K562 (cell line): ENCODE results near the gene DCUN1D3. TPM values are rescaled to one million over a fixed set of nuclear protein-coding genes. Genes with fewer than 3 reads are reported as not detected.

Source experiments
- CEBPZ ChIP-seq: fragments of 150-350 bp; IDR thresholded peaks from 2 replicates; pipeline ENCODE4 v1.6.1; 2014; ENCODE audit warnings: low read depth, mild to moderate bottlenecking, low read length, borderline replicate concordance
- GTF3C2 ChIP-seq: IDR thresholded peaks from 3 replicates; pipeline ENCODE4 v1.6.1; 2011; ENCODE audit warnings: borderline replicate concordance, mild to moderate bottlenecking, moderate library complexity; ENCODE audit not compliant: insufficient read length; ENCODE audit errors: extremely low read depth
- HOXB6 ChIP-seq: fragments of 250-450 bp; sonication (Bioruptor Pico); IDR thresholded peaks from 2 replicates; pipeline ENCODE4 v1.5.1; 2022; ENCODE audit warnings: mild to moderate bottlenecking, borderline replicate concordance
- KLF1 ChIP-seq: fragments of 450-650 bp; IDR thresholded peaks from 2 replicates; pipeline ENCODE4 v1.6.1; 2016; ENCODE audit warnings: missing genetic modification characterization, missing compliant biosample characterization
- NONO ChIP-seq, 2 experiments: fragments of 200-400 bp in 1 of 2; fragments of 450-650 bp in 1 of 2; formaldehyde crosslinking in 1 of 2; IDR thresholded peaks; 2 replicates each; pipeline ENCODE4 v1.6.1; 2017; ENCODE audit warnings: low read depth in 2 of 2, mild to moderate bottlenecking in 2 of 2, moderate library complexity in 2 of 2, low read length in 1 of 2
- NR2C1 ChIP-seq, 2 experiments: fragments of 450-650 bp; IDR thresholded peaks; 2 replicates each; pipeline ENCODE4 v1.6.1; 2017; ENCODE audit warnings: mild to moderate bottlenecking in 2 of 2, antibody characterized with exemption in 1 of 2, inconsistent platforms in 1 of 2, missing compliant biosample characterization in 1 of 2, missing genetic modification characterization in 1 of 2
- NRF1 ChIP-seq, 2 experiments: fragments of 450-650 bp; IDR thresholded peaks in 1 of 2; conservative IDR thresholded peaks in 1 of 2; 2 replicates each; pipeline ENCODE4 v1.6.1; 2014; ENCODE audit warnings: mild to moderate bottlenecking in 2 of 2
- POLR2A ChIP-seq: fragments of 450-650 bp; conservative IDR thresholded peaks from 2 replicates; pipeline ENCODE4 v1.6.1; 2016
- PPARD ChIP-seq: fragments of 250-450 bp; sonication (Bioruptor Pico); IDR thresholded peaks from 2 replicates; pipeline ENCODE4 v1.8.0; 2022; ENCODE audit warnings: inconsistent platforms, mild to moderate bottlenecking, moderate library complexity
- RAD51 ChIP-seq: fragments of 450-650 bp; IDR thresholded peaks from 2 replicates; pipeline ENCODE4 v1.7.1; 2016; ENCODE audit warnings: low read depth, mild to moderate bottlenecking, borderline replicate concordance
- RBFOX2 ChIP-seq: fragments of 200-400 bp; formaldehyde crosslinking; IDR thresholded peaks from 2 replicates; pipeline ENCODE4 v1.6.1; 2017; ENCODE audit warnings: low read depth, mild to moderate bottlenecking, low read length, moderate library complexity
- SMAD4 ChIP-seq: fragments of 250-450 bp; sonication (Bioruptor Pico); conservative IDR thresholded peaks from 2 replicates; pipeline ENCODE4 v1.8.0; 2021; ENCODE audit warnings: inconsistent platforms, mild to moderate bottlenecking, moderate library complexity
- ZBTB43 ChIP-seq: sonication (generic); formaldehyde crosslinking; IDR thresholded peaks from 2 replicates; pipeline ENCODE4 v1.8.0; 2023; ENCODE audit warnings: mild to moderate bottlenecking, missing genetic modification reagents
- ZBTB5 ChIP-seq: fragments of 450-650 bp; IDR thresholded peaks from 2 replicates; pipeline ENCODE4 v1.6.1; 2017; ENCODE audit warnings: antibody characterized with exemption
- ZNF143 ChIP-seq: sonication (generic); formaldehyde crosslinking; IDR thresholded peaks from 2 replicates; pipeline ENCODE4 v1.9.0; 2022; ENCODE audit warnings: mild to moderate bottlenecking, missing genetic modification reagents
- ZNF586 ChIP-seq: fragments of 450-650 bp; formaldehyde crosslinking; conservative IDR thresholded peaks from 2 replicates; pipeline ENCODE4 v1.4.0; 2020; ENCODE audit warnings: mild to moderate bottlenecking, moderate library complexity
- polyA plus RNA-seq, 8 experiments: library from polyadenylated mRNA; depleted of rRNA in 4 of 8; stranded (reverse) in 5 of 8; unstranded in 3 of 8; fragments of >200 nt; fragmentation: Nextera tagmentation in 2 of 8; fragmentation: Illumina TruSeq in 1 of 8; extraction: Ambion mirVana in 2 of 8; extraction: Trizol in 1 of 8; gene quantifications; 2 replicates each; pipeline versions ENCODE4 v1.2.1 to v1.2.3, GENCODE V29; 2011 to 2014; ENCODE audit warnings: inconsistent platforms in 1 of 8, missing spikeins in 1 of 8
- total RNA-seq, 7 experiments: library from RNA; depleted of rRNA in 6 of 7; stranded (reverse); fragments of >200 nt in 6 of 7; fragmentation: Illumina TruSeq in 2 of 7; extraction: Trizol in 2 of 7; gene quantifications; 2 replicates each; pipeline versions ENCODE4 v1.2.1 to v1.2.3, GENCODE V29; 2011 to 2021; ENCODE audit warnings: low replicate concordance in 1 of 7
- TF ChIP-seq, protein P1 (sequence below): fragments of 250-450 bp; sonication (Bioruptor Pico); IDR thresholded peaks from 2 replicates; pipeline ENCODE4 v1.4.0; 2020; ENCODE audit warnings: mild to moderate bottlenecking

DCUN1D3 gene
- total and polyA plus RNA-seq, 9 of the 15 experiments (the other 6 are each of a cell fraction or from before 2014, with no cell fraction given), result 1.0 to 4.7 (median 2.2) TPM

GRCh38 chr16:20901068-20901435 is 894 bp upstream of the DCUN1D3 start (continued):
- no peak for TF ChIP-seq GTF3C2
- no peak for TF ChIP-seq ZBTB43 (CRISPR knock-in tag)
- TF ChIP-seq SMAD4 (CRISPR knock-in tag), result no peak
- TF ChIP-seq RAD51, result no peak
- no peak for TF ChIP-seq NRF1 (conservative IDR thresholded peaks at IDR 0.05 in 1 of 2, IDR thresholded peaks at IDR 0.05 in 1 of 2)
- no peak for TF ChIP-seq NR2C1 (IDR thresholded peaks at IDR 0.05)
- 0 out of 2 replicates have a peak, but pooled peaks have one; percentile 1 for TF ChIP-seq NR2C1 (tag; IDR thresholded peaks at IDR 0.05)
- no peak for TF ChIP-seq CEBPZ
- TF ChIP-seq PPARD, result no peak
- peak; percentile 81 for TF ChIP-seq RBFOX2
- TF ChIP-seq, protein P1, sequence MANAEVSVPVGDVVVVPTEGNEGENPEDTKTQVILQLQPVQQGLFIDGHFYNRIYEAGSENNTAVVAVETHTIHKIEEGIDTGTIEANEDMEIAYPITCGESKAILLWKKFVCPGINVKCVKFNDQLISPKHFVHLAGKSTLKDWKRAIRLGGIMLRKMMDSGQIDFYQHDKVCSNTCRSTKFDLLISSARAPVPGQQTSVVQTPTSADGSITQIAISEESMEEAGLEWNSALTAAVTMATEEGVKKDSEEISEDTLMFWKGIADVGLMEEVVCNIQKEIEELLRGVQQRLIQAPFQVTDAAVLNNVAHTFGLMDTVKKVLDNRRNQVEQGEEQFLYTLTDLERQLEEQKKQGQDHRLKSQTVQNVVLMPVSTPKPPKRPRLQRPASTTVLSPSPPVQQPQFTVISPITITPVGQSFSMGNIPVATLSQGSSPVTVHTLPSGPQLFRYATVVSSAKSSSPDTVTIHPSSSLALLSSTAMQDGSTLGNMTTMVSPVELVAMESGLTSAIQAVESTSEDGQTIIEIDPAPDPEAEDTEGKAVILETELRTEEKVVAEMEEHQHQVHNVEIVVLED (CRISPR knock-in tag), result no peak
- TF ChIP-seq HOXB6, result no peak
- no peak for TF ChIP-seq ZNF586 (CRISPR knock-in tag)
- no peak for TF ChIP-seq ZBTB5
- no peak for TF ChIP-seq KLF1
- peak; percentile 27; the same call in 1 of the 2 replicates for TF ChIP-seq POLR2A
- no peak for TF ChIP-seq ZNF143 (CRISPR knock-in tag)
- TF ChIP-seq NONO (IDR thresholded peaks at IDR 0.05; ENCODE audit: low read depth in 2 of 2, low read length in 1 of 2), result no peak
